KBM-7 (cell line): ENCODE measurements around the gene IL33.
A peak's percentile ranks its signal among the peaks of the same experiment; 100 is the strongest.

Experiments
- DNase-seq: peaks from one replicate; pipeline ENCODE4 v3.0.0-alpha.2; 2015
- in situ Hi-C: fragments of 300-500 bp; cut with MboI; formaldehyde crosslinking; loops from 2 replicates; pipeline ENCODE4 v1.14.3; 2020; ENCODE audit warnings: low sequenced_read_pairs, low pct_unique_long_range_greater_than_20kb, mixed read lengths

Gene IL33

GRCh38 chr9:6270896-6271295 lies 55.3 kb downstream of the IL33 start:
- in situ Hi-C loops = no loop called here
- DNase-seq = no peak

- in situ Hi-C loops = no loop called here
- DNase-seq = no peak
These were observed 56.1 kb downstream of the IL33 start for GRCh38 chr9:6271508-6272228.

GRCh38 chr9:6272229-6272598 lies 56.6 kb downstream of the IL33 start:
- DNase-seq = no peak
- in situ Hi-C loops = no loop called here

GRCh38 chr9:6277417-6277816 lies 61.8 kb downstream of the IL33 start:
- in situ Hi-C loops = no loop called here
- DNase-seq = no peak

- in situ Hi-C loops = loop anchor here (25.0 kb wide), 1 partner anchor 415 kb away; the partner anchor contains the start of gene MLANA
- no peak for DNase-seq
These were observed 86.3 kb downstream of the IL33 start for GRCh38 chr9:6301858-6302257.

- DNase-seq = no peak
- in situ Hi-C loops = loop anchor here (25.0 kb wide), 1 partner anchor 415 kb away; the partner anchor contains the start of gene MLANA
These were observed 86.8 kb downstream of the IL33 start for GRCh38 chr9:6302417-6302816.

- in situ Hi-C loops = loop anchor here (25.0 kb wide), 1 partner anchor 417 kb away; the partner anchor contains the start of gene MLANA
- DNase-seq = no peak
These were observed 88.6 kb downstream of the IL33 start for GRCh38 chr9:6304232-6304631.

GRCh38 chr9:6305954-6306563 lies 90.5 kb downstream of the IL33 start:
- in situ Hi-C loops = loop anchor here (25.0 kb wide), 1 partner anchor 419 kb away; the partner anchor contains the start of gene MLANA
- DNase-seq = peak; percentile 40
